Activated naive CD4-positive, alpha-beta T cell treated with anti-CD3 and anti-CD28 coated beads, Interleukin-2, amount 10 ng/mL, durations not matched to agents 7 days and 5 days (primary cell): ENCODE data around the gene PSAP.

Source experiments
- CTCF ChIA-PET: fragments of 350-600 bp; sonication (Branson Sonifier 250); formaldehyde crosslinking; loops from one replicate; lab custom pipeline; 2021; ENCODE audit warnings: antibody characterized with exemption; lab: Charles Lee
- DNase-seq: peaks from one replicate; pipeline ENCODE4 v3.0.0-alpha.2; 2020
- H3K27ac Mint-ChIP-seq: one replicate; pipeline ENCODE4 v1.8.0; 2021; ENCODE audit warnings: mild to moderate bottlenecking, moderate library complexity, mixed read lengths
- H3K27me3 Mint-ChIP-seq: one replicate; pipeline ENCODE4 v1.8.0; 2021; ENCODE audit warnings: mild to moderate bottlenecking, mixed read lengths
- H3K36me3 Mint-ChIP-seq: one replicate; pipeline ENCODE4 v1.8.0; 2021; ENCODE audit warnings: mixed read lengths
- H3K4me1 Mint-ChIP-seq: one replicate; pipeline ENCODE4 v1.8.0; 2021; ENCODE audit warnings: mixed read lengths
- H3K4me3 Mint-ChIP-seq: one replicate; pipeline ENCODE4 v1.8.0; 2021; ENCODE audit warnings: mild to moderate bottlenecking, moderate library complexity, mixed read lengths
- H3K9me3 Mint-ChIP-seq: one replicate; pipeline ENCODE4 v1.8.0; 2021; ENCODE audit warnings: mixed read lengths

The PSAP gene

GRCh38 chr10:71845410-71846405, 5.3 kb downstream of the PSAP start:
- CTCF ChIA-PET = interaction anchor here (0.6 to 1.3 kb wide), 2 partner anchors 17 to 51 kb away, joined by 3 to 5 read pairs; no protein-coding TSS in a partner anchor
- Mint-ChIP-seq H3K36me3 (peaks cover 9% of the 10 kb centered on the region), H3K4me3 (no peak overlapping the region), H3K4me1 (peaks cover 59% of the 10 kb centered on the region), H3K27me3 (no peaks in the 10 kb centered on the region), H3K9me3 (no peaks in the 10 kb centered on the region), H3K27ac (no peak overlapping the region)
- no peak for DNase-seq

DNA sequence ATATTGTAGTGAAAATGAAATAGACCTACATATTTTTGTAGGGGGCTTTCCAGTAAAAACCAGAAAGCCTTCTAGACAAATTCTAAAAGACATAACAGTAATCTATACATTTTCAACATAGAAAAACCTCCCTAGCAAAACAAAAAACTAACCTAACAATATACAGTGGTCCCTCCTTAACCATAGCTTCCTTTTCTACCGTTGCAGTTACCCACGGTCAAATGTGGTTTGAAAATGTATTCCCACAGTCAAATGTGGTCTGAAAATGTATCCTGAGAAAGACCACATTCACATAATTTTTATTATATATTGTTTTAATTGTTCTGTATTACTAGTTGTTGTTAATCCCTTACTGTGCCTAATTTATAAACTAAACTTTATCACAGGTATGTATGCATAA, 6.4 kb downstream of the PSAP start:
- Mint-ChIP-seq H3K27ac (no peak overlapping the region), H3K9me3 (no peaks in the 10 kb centered on the region), H3K27me3 (no peaks in the 10 kb centered on the region), H3K4me3 (no peak overlapping the region), H3K4me1 (peaks cover 57% of the 10 kb centered on the region), H3K36me3 (peaks cover 5% of the 10 kb centered on the region)
- DNase-seq = no peak
- CTCF ChIA-PET = interaction anchor here (1.3 kb wide), 1 partner anchor 52 kb away, joined by 5 read pairs; no protein-coding TSS in a partner anchor

- Mint-ChIP-seq H3K4me3 (no peak overlapping the region), H3K4me1 (peaks cover 51% of the 10 kb centered on the region), H3K36me3 (peaks cover 5% of the 10 kb centered on the region), H3K9me3 (no peaks in the 10 kb centered on the region), H3K27me3 (no peaks in the 10 kb centered on the region), H3K27ac (no peak overlapping the region)
- no peak for DNase-seq
- CTCF ChIA-PET = no interaction called here
Observed at GRCh38 chr10:71844084-71844483, 7.0 kb downstream of the PSAP start.

- CTCF ChIA-PET = interaction anchor here (1.5 kb wide), 1 partner anchor 53 kb away, joined by 4 read pairs; no protein-coding TSS in a partner anchor
- H3K27ac Mint-ChIP-seq = no peak overlapping the region
- H3K4me1 Mint-ChIP-seq = peaks cover 50% of the 10 kb centered on the region
- H3K4me3 Mint-ChIP-seq = no peak overlapping the region
- no peaks in the 10 kb centered on the region for H3K27me3 Mint-ChIP-seq
- no peak for DNase-seq
- H3K36me3 Mint-ChIP-seq = peaks cover 5% of the 10 kb centered on the region
- no peaks in the 10 kb centered on the region for H3K9me3 Mint-ChIP-seq
Observed at GRCh38 chr10:71842856-71843686, 8.0 kb downstream of the PSAP start.

- Mint-ChIP-seq H3K36me3 (peaks cover 5% of the 10 kb centered on the region), H3K4me3 (no peak overlapping the region)
Observed at GRCh38 chr10:71842422-71842821, 8.6 kb downstream of the PSAP start.

DNA sequence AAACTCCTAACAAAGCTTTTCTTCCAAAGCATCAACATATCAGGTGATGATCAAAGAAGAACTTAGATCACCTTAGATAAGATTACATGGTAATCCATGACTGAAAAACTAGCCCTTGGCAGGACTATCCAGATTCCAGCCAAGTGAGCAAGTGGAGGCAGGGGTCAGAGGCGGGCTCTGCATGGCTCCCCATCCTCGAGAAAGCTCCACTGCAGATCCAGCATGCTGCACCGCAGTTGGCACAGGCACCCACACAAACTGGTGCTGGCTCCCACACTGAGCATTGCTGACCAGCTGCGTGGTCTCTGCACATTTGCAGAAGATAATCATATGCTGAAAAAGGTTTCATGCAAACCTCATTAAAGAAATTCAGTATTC, 10.1 kb downstream of the PSAP start:
- H3K36me3 Mint-ChIP-seq = peaks cover 5% of the 10 kb centered on the region
- CTCF ChIA-PET = interaction anchor here (1.4 kb wide), 1 partner anchor 9 kb away, joined by 6 read pairs; no protein-coding TSS in a partner anchor
- no peak overlapping the region for H3K27ac Mint-ChIP-seq
- DNase-seq = no peak
- H3K4me3 Mint-ChIP-seq = no peak overlapping the region
- no peaks in the 10 kb centered on the region for H3K27me3 Mint-ChIP-seq
- H3K4me1 Mint-ChIP-seq = peaks cover 54% of the 10 kb centered on the region
- H3K9me3 Mint-ChIP-seq = no peaks in the 10 kb centered on the region

More at GRCh38 chr10:71842422-71842821, 8.6 kb downstream of the PSAP start:
- no peak overlapping the region for H3K27ac Mint-ChIP-seq
- no peaks in the 10 kb centered on the region for H3K27me3 Mint-ChIP-seq
- DNase-seq = no peak
- peaks cover 52% of the 10 kb centered on the region for H3K4me1 Mint-ChIP-seq
- no peaks in the 10 kb centered on the region for H3K9me3 Mint-ChIP-seq
- CTCF ChIA-PET = interaction anchor here (1.5 kb wide), 1 partner anchor 54 kb away, joined by 4 read pairs; no protein-coding TSS in a partner anchor

DNA sequence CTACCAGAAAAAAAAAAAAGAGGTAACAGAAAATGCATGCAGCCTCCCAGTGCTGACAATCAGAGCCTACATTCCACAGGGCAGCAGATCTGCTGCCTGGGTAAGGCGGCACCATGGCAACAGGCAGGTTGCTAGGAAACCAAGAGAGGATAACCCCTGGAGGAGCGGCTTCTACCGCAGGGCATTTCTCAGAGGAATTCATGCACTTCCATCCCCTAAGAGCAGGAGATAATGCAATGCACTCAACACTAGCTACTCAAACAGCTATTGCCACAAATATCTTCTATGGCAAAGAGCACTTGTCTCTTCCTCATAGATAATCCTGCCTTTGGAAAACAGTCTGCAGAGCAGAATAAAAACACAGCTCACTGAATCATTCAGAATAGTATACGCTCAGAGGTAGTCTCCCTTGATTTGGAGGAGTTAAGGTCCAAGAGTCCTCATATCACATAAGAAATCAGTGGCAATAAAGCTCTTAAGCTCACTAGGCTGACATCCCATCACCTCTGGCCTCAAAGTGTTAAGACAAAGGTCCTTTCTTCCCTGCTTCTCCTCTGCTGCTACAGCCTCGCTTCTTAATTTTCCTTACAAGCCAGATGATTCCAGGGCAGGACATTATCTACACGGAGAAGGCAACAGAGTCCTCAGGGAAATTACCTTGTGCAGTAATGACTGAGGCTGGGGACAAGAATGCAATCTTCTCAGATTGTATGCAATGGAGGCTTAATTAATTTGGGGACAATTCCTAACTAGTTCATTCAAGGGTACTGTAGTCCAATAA, 10.7 kb downstream of the PSAP start:
- Mint-ChIP-seq H3K4me3 (no peak overlapping the region), H3K4me1 (peaks cover 54% of the 10 kb centered on the region), H3K36me3 (peaks cover 2% of the 10 kb centered on the region), H3K9me3 (no peaks in the 10 kb centered on the region), H3K27me3 (no peaks in the 10 kb centered on the region), H3K27ac (peak overlapping the region; percentile 4)
- no peak for DNase-seq
- CTCF ChIA-PET = interaction anchor here (0.5 to 1.4 kb wide), 3 partner anchors 10 to 1011 kb away, joined by 3 to 6 read pairs (median 5); no protein-coding TSS in a partner anchor

- Mint-ChIP-seq H3K27ac (no peak overlapping the region), H3K36me3 (no peaks in the 10 kb centered on the region), H3K27me3 (no peaks in the 10 kb centered on the region), H3K9me3 (no peaks in the 10 kb centered on the region), H3K4me3 (no peak overlapping the region), H3K4me1 (peaks cover 41% of the 10 kb centered on the region)
- CTCF ChIA-PET = interaction anchor here (0.9 to 4.5 kb wide), 6 partner anchors 11 to 518 kb away, joined by 3 to 23 read pairs (median 3); no protein-coding TSS in a partner anchor
- DNase-seq = no peak
Observed at GRCh38 chr10:71838264-71839211, 12.5 kb downstream of the PSAP start.

DNA sequence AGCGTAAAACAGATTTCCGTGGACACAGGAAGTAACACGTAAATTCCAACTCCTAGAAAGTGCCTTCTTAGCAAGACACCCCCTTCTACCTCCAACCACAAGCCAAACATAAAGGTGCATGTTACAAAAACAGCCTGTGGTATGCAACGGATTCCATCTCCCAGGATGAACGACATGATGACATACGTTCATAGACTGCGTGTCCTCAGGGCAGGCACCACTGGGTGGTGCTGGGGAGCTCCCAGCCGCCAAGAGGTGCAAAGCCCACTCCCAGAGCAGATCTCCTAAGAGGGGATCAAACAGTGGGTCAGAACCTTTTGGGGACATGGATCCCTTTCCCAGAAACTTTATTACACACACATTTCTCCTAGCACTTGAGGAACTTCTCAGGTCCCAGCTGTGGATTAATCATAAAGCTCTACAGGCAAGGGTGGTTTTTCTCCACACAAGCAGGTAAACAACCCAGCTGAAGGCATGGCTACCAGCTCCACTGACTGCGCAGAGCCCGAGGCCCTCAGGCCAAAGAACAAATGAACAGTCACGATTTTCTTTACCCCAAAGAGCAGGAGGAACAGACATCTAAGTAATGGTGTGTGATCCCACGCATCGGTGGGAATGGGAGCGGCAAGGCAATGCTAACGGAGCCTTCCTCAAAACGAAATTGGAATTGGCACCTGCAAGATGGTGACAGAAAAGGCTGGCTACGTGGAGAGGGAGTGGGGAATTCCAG, 13.8 kb downstream of the PSAP start:
- DNase-seq = peak; percentile 31
- Mint-ChIP-seq H3K4me1 (peaks cover 37% of the 10 kb centered on the region), H3K4me3 (no peak overlapping the region), H3K36me3 (peaks cover 3% of the 10 kb centered on the region), H3K9me3 (no peaks in the 10 kb centered on the region), H3K27me3 (no peaks in the 10 kb centered on the region), H3K27ac (no peak overlapping the region)
- CTCF ChIA-PET = interaction anchor here (0.8 to 4.5 kb wide), 7 partner anchors 13 to 211 kb away, joined by 3 to 23 read pairs (median 3); no protein-coding TSS in a partner anchor

DNA sequence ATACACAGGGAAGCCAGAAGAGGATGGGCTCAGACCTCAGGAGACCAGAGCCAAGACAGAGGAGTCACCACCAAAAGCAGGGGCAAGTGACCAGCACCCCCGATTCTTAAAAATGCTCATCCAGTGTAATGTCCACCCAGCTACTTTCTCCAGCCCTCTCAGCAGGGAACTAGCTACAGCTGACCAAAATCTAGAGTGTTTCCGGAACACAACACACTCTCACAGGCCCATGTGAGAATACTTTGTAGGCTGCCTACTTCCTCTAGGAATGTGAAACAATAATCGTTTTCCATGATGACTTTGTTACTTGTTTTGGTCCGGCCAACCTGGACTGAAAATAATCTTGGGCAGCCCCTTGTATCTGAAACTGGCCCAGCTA, 14.5 kb downstream of the PSAP start:
- no peak overlapping the region for H3K4me3 Mint-ChIP-seq
- no peaks in the 10 kb centered on the region for H3K9me3 Mint-ChIP-seq
- H3K4me1 Mint-ChIP-seq = peaks cover 37% of the 10 kb centered on the region
- CTCF ChIA-PET = interaction anchor here (1.2 to 4.5 kb wide), 5 partner anchors 13 to 212 kb away, joined by 3 to 23 read pairs (median 3); no protein-coding TSS in a partner anchor
- DNase-seq = no peak
- no peaks in the 10 kb centered on the region for H3K27me3 Mint-ChIP-seq
- H3K27ac Mint-ChIP-seq = no peak overlapping the region
- H3K36me3 Mint-ChIP-seq = peaks cover 7% of the 10 kb centered on the region

GRCh38 chr10:71835671-71836595, 15.1 kb downstream of the PSAP start:
- H3K27me3 Mint-ChIP-seq = no peaks in the 10 kb centered on the region
- peaks cover 12% of the 10 kb centered on the region for H3K36me3 Mint-ChIP-seq
- no peak overlapping the region for H3K27ac Mint-ChIP-seq
- no peak overlapping the region for H3K4me3 Mint-ChIP-seq
- H3K4me1 Mint-ChIP-seq = peaks cover 37% of the 10 kb centered on the region
- no peaks in the 10 kb centered on the region for H3K9me3 Mint-ChIP-seq
- CTCF ChIA-PET = interaction anchor here (4.5 kb wide), 1 partner anchor 60 kb away, joined by 23 read pairs; no protein-coding TSS in a partner anchor
- DNase-seq = no peak
